ENCODE measurements around the gene KIF1B.

GRCh38 chr1:10360045-10360444 lies 149.7 kb downstream of the KIF1B start:
- TF ChIP-seq POLR2A (IDR thresholded peaks at IDR 0.05) (no peak), CTCF (IDR thresholded peaks at IDR 0.05) (no peak)
